Mesothelial cell of epicardium (in vitro differentiated cells): Measurements from ENCODE around the gene CANT1. TPM values are rescaled to one million over a fixed set of nuclear protein-coding genes. Genes with fewer than 3 reads are reported as not detected.

Experiments used
- DNase-seq, 2 experiments: peaks; one replicate each; pipeline ENCODE4 v3.0.0; 2021; ENCODE audit warnings: low spot score in 2 of 2; ENCODE audit not compliant: unreplicated experiment in 2 of 2
- H3K27ac Mint-ChIP-seq: 2 replicates; pipeline ENCODE4 v1.8.0; 2021; ENCODE audit warnings: mixed read lengths
- H3K27me3 Mint-ChIP-seq: 2 replicates; pipeline ENCODE4 v1.8.0; 2021; ENCODE audit warnings: low read depth, mixed read lengths
- H3K36me3 Mint-ChIP-seq: 2 replicates; pipeline ENCODE4 v1.8.0; 2021; ENCODE audit warnings: mixed read lengths
- H3K4me1 Mint-ChIP-seq: 2 replicates; pipeline ENCODE4 v1.8.0; 2021; ENCODE audit warnings: mixed read lengths
- H3K4me3 Mint-ChIP-seq: 2 replicates; pipeline ENCODE4 v1.8.0; 2021; ENCODE audit warnings: mild to moderate bottlenecking, moderate library complexity, mixed read lengths
- H3K9me3 Mint-ChIP-seq: 2 replicates; pipeline ENCODE4 v1.8.0; 2021; ENCODE audit warnings: mixed read lengths
- total RNA-seq: library from RNA; stranded (reverse); gene quantifications from 3 replicates; pipeline ENCODE4 v1.2.1, GENCODE V29; 2021
- TF ChIP-seq, protein P1 (sequence below): fragments of 200-600 bp; sonication (generic); IDR thresholded peaks from one replicate; pipeline ENCODE4 v1.5.0; 2021; ENCODE audit warnings: antibody characterized with exemption; ENCODE audit not compliant: unreplicated experiment

The CANT1 gene
- total RNA-seq, 1 donor from 2014 or later = 68.2 TPM

GRCh38 chr17:79052131-79052530, 42.6 kb upstream of the CANT1 start:
- Mint-ChIP-seq H3K27ac (no peak overlapping the region), H3K9me3 (peaks cover 40% of the 10 kb centered on the region), H3K36me3 (peaks cover 4% of the 10 kb centered on the region), H3K4me1 (peaks cover 2% of the 10 kb centered on the region), H3K4me3 (no peak overlapping the region), H3K27me3 (peaks cover 3% of the 10 kb centered on the region)
- TF ChIP-seq, protein P1, sequence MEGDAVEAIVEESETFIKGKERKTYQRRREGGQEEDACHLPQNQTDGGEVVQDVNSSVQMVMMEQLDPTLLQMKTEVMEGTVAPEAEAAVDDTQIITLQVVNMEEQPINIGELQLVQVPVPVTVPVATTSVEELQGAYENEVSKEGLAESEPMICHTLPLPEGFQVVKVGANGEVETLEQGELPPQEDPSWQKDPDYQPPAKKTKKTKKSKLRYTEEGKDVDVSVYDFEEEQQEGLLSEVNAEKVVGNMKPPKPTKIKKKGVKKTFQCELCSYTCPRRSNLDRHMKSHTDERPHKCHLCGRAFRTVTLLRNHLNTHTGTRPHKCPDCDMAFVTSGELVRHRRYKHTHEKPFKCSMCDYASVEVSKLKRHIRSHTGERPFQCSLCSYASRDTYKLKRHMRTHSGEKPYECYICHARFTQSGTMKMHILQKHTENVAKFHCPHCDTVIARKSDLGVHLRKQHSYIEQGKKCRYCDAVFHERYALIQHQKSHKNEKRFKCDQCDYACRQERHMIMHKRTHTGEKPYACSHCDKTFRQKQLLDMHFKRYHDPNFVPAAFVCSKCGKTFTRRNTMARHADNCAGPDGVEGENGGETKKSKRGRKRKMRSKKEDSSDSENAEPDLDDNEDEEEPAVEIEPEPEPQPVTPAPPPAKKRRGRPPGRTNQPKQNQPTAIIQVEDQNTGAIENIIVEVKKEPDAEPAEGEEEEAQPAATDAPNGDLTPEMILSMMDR = no peak
- no peak for DNase-seq

DNA sequence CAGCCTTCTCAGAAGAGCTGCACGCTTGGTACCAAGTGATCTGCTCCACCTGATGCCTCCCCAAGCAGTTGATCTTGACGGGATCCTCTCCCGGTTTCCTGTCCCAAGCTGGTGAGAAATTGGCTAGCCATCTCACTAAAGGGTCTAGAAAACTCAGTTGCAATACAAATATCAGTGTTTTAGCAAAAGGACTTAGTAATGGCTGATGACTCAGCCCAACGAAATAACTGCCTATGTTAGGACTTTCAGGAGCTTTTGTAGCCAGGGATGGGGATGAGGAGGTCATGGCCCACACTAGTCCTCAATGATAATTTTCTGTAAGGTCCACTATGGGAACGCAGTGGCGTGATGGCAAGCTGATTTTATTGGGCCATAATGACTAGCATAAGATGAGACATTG, 41.7 kb upstream of the CANT1 start:
- no peak overlapping the region for H3K27ac Mint-ChIP-seq
- DNase-seq = no peak
- peaks cover 40% of the 10 kb centered on the region for H3K9me3 Mint-ChIP-seq
- H3K27me3 Mint-ChIP-seq = peaks cover 3% of the 10 kb centered on the region
- H3K4me1 Mint-ChIP-seq = peaks cover 2% of the 10 kb centered on the region
- H3K4me3 Mint-ChIP-seq = no peak overlapping the region
- H3K36me3 Mint-ChIP-seq = peaks cover 4% of the 10 kb centered on the region
- TF ChIP-seq, protein P1 = no peak

- H3K4me3 Mint-ChIP-seq = no peak overlapping the region
- TF ChIP-seq, protein P1 = no peak
- H3K36me3 Mint-ChIP-seq = peaks cover 4% of the 10 kb centered on the region
- DNase-seq = no peak
- peaks cover 8% of the 10 kb centered on the region for H3K27me3 Mint-ChIP-seq
- peaks cover 7% of the 10 kb centered on the region for H3K4me1 Mint-ChIP-seq
- H3K9me3 Mint-ChIP-seq = peaks cover 40% of the 10 kb centered on the region
- H3K27ac Mint-ChIP-seq = no peak overlapping the region
Observed at GRCh38 chr17:79050551-79050950, 41.0 kb upstream of the CANT1 start.

DNA sequence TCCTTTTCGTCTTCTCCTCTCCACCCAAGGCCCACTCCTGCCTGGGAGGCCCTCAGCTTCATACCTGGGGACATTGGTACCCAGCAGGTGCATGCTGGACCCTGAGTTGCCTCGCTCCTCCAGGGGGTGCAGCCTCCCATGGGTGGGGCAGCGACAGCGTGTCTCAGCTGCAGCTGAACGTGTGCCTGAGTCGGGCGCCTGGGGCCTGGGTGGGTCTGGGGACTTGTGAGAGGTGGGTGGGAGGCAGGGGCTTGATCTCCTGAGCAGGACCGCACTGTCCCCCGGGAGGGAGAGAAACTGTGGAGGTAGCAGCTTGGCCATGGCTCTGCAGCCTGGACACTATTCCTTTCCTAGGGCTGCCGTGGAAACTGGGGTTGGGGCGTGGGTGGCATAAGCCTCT, 40.3 kb upstream of the CANT1 start:
- H3K4me1 Mint-ChIP-seq = peaks cover 7% of the 10 kb centered on the region
- peaks cover 12% of the 10 kb centered on the region for H3K27me3 Mint-ChIP-seq
- peaks cover 32% of the 10 kb centered on the region for H3K9me3 Mint-ChIP-seq
- no peak overlapping the region for H3K4me3 Mint-ChIP-seq
- peaks cover 4% of the 10 kb centered on the region for H3K36me3 Mint-ChIP-seq
- no peak for DNase-seq
- TF ChIP-seq, protein P1 = no peak
- H3K27ac Mint-ChIP-seq = no peak overlapping the region

GRCh38 chr17:79048826-79049755, 39.5 kb upstream of the CANT1 start:
- Mint-ChIP-seq H3K27ac (no peak overlapping the region), H3K4me1 (peaks cover 7% of the 10 kb centered on the region), H3K36me3 (peaks cover 3% of the 10 kb centered on the region), H3K4me3 (no peak overlapping the region), H3K27me3 (peaks cover 13% of the 10 kb centered on the region), H3K9me3 (peaks cover 25% of the 10 kb centered on the region)
- DNase-seq = no peak
- TF ChIP-seq, protein P1 = no peak
